H9 (cell line): ENCODE data around the gene LHPP. TPM values are rescaled to one million over a fixed set of nuclear protein-coding genes. Genes with fewer than 3 reads are reported as not detected.

Experiments used
- DNase-seq: peaks from one replicate; pipeline ENCODE4 v3.0.0-alpha.2; 2017
- H2AFZ ChIP-seq: one replicate; pipeline ENCODE4 v1.6.1; 2013; ENCODE audit warnings: mild to moderate bottlenecking, low read length, control low read depth, moderate library complexity
- H2AK5ac ChIP-seq: 2 replicates; pipeline ENCODE4 v1.6.1; 2013; ENCODE audit warnings: low read length, control low read depth, mixed read lengths; ENCODE audit not compliant: insufficient read length
- H2BK120ac ChIP-seq: one replicate; pipeline ENCODE4 v1.6.1; 2013; ENCODE audit warnings: low read depth, mild to moderate bottlenecking, low read length, control low read depth, inconsistent platforms; ENCODE audit not compliant: poor library complexity, severe bottlenecking
- H2BK12ac ChIP-seq: 2 replicates; pipeline ENCODE4 v1.6.1; 2013; ENCODE audit warnings: low read length, control low read depth, mixed read lengths, low read depth; ENCODE audit not compliant: insufficient read length
- H2BK15ac ChIP-seq: 2 replicates; pipeline ENCODE4 v1.6.1; 2013; ENCODE audit warnings: low read depth, low read length, control low read depth
- H2BK20ac ChIP-seq: one replicate; pipeline ENCODE4 v1.6.1; 2013; ENCODE audit warnings: low read depth, mild to moderate bottlenecking, low read length, control low read depth, inconsistent platforms; ENCODE audit not compliant: poor library complexity, severe bottlenecking
- H2BK5ac ChIP-seq: 2 replicates; pipeline ENCODE4 v1.6.1; 2013; ENCODE audit warnings: low read length, control low read depth, mixed read lengths; ENCODE audit not compliant: insufficient read length
- H3K14ac ChIP-seq: 2 replicates; pipeline ENCODE4 v1.6.1; 2013; ENCODE audit warnings: low read length, control low read depth; ENCODE audit not compliant: insufficient read depth
- H3K18ac ChIP-seq: 2 replicates; pipeline ENCODE4 v1.6.1; 2013; ENCODE audit warnings: low read depth, mild to moderate bottlenecking, mixed read lengths, low read length, control low read depth; ENCODE audit not compliant: insufficient read length
- H3K23ac ChIP-seq: 2 replicates; pipeline ENCODE4 v1.6.1; 2013; ENCODE audit warnings: low read length, control low read depth, mixed read lengths, low read depth; ENCODE audit not compliant: insufficient read length
- H3K23me2 ChIP-seq: 2 replicates; pipeline ENCODE4 v1.6.1; 2013; ENCODE audit warnings: low read depth, mild to moderate bottlenecking, mixed read lengths, low read length, control low read depth; ENCODE audit not compliant: insufficient read length, poor library complexity, severe bottlenecking
- H3K27ac ChIP-seq: 2 replicates; pipeline ENCODE4 v1.5.1; 2013; ENCODE audit warnings: low read length, control low read depth, mixed read lengths, low read depth; ENCODE audit not compliant: insufficient read length
- H3K27me3 ChIP-seq: 2 replicates; pipeline ENCODE4 v1.6.1; 2013; ENCODE audit warnings: low read length, control low read depth, inconsistent platforms; ENCODE audit not compliant: insufficient read depth
- H3K4ac ChIP-seq: 2 replicates; pipeline ENCODE4 v1.6.1; 2013; ENCODE audit warnings: low read depth, mild to moderate bottlenecking, control low read depth, inconsistent platforms, low read length, moderate library complexity
- H3K4me1 ChIP-seq: 2 replicates; pipeline ENCODE4 v1.6.1; 2013; ENCODE audit warnings: low read length, control low read depth, inconsistent platforms; ENCODE audit not compliant: insufficient read depth
- H3K4me2 ChIP-seq: 2 replicates; pipeline ENCODE4 v1.6.1; 2013; ENCODE audit warnings: low read length, control low read depth, mixed read lengths; ENCODE audit not compliant: insufficient read length, insufficient read depth
- H3K56ac ChIP-seq: 2 replicates; pipeline ENCODE4 v1.6.1; 2013; ENCODE audit warnings: low read depth, mild to moderate bottlenecking, mixed read lengths, low read length, control low read depth; ENCODE audit not compliant: insufficient read length
- H3K79me1 ChIP-seq: 2 replicates; pipeline ENCODE4 v1.6.1; 2013; ENCODE audit warnings: low read depth, mild to moderate bottlenecking, moderate library complexity, low read length, control low read depth, inconsistent platforms; ENCODE audit not compliant: insufficient read depth, poor library complexity, severe bottlenecking
- H3K79me2 ChIP-seq: 2 replicates; pipeline ENCODE4 v1.6.1; 2013; ENCODE audit warnings: low read length, control low read depth, inconsistent platforms; ENCODE audit not compliant: insufficient read depth
- H3K9ac ChIP-seq: 2 replicates; pipeline ENCODE4 v1.6.1; 2013; ENCODE audit warnings: low read length, control low read depth, mixed read lengths; ENCODE audit not compliant: insufficient read length; ENCODE audit errors: extremely low read depth
- H3K9me3 ChIP-seq: one replicate; pipeline ENCODE4 v1.6.1; 2013; ENCODE audit warnings: low read depth, low read length, inconsistent platforms; ENCODE audit not compliant: control insufficient read depth
- H3T11ph ChIP-seq: one replicate; pipeline ENCODE4 v1.6.1; 2013; ENCODE audit warnings: mild to moderate bottlenecking, low read length, control low read depth, inconsistent platforms
- H4K20me1 ChIP-seq: one replicate; pipeline ENCODE4 v1.6.1; 2013; ENCODE audit not compliant: control insufficient read depth, insufficient read length, insufficient read depth
- H4K5ac ChIP-seq: 2 replicates; pipeline ENCODE4 v1.6.1; 2013; ENCODE audit warnings: low read depth, mild to moderate bottlenecking, mixed read lengths, low read length, control low read depth; ENCODE audit not compliant: insufficient read length
- H4K8ac ChIP-seq: replicated peaks from 2 replicates; pipeline ENCODE4 v1.6.1; 2013; ENCODE audit warnings: low read length, control low read depth, mixed read lengths, low read depth; ENCODE audit not compliant: insufficient read length
- H4K91ac ChIP-seq: 2 replicates; pipeline ENCODE4 v1.6.1; 2013; ENCODE audit warnings: low read depth, mild to moderate bottlenecking, moderate library complexity, mixed read lengths, low read length, control low read depth; ENCODE audit not compliant: insufficient read length
- H3K27ac Mint-ChIP-seq, 3 experiments: 2 replicates in 2 of 3; 3 replicates in 1 of 3; pipeline ENCODE4 v1.8.0; 2020 to 2021; ENCODE audit warnings: mixed read lengths in 3 of 3, mild to moderate bottlenecking in 1 of 3, moderate library complexity in 1 of 3
- H3K27me3 Mint-ChIP-seq: 2 replicates; pipeline ENCODE4 v1.8.0; 2021; ENCODE audit warnings: low read depth, mild to moderate bottlenecking, moderate library complexity, mixed read lengths
- H3K36me3 Mint-ChIP-seq, 3 experiments: 2 replicates in 2 of 3; 3 replicates in 1 of 3; pipeline ENCODE4 v1.8.0; 2020 to 2021; ENCODE audit warnings: low read depth in 3 of 3, mixed read lengths in 3 of 3; ENCODE audit not compliant: insufficient read depth in 1 of 3
- H3K4me1 Mint-ChIP-seq, 2 experiments: 2 replicates each; pipeline ENCODE4 v1.8.0; 2020; ENCODE audit warnings: mixed read lengths in 2 of 2
- H3K4me3 Mint-ChIP-seq, 2 experiments: 2 replicates in 1 of 2; 3 replicates in 1 of 2; pipeline ENCODE4 v1.8.0; 2020 to 2021; ENCODE audit warnings: mild to moderate bottlenecking in 2 of 2, mixed read lengths in 2 of 2, moderate library complexity in 1 of 2
- H3K9me3 Mint-ChIP-seq, 2 experiments: 2 replicates in 1 of 2; 3 replicates in 1 of 2; pipeline ENCODE4 v1.8.0; 2020; ENCODE audit warnings: mild to moderate bottlenecking in 2 of 2, mixed read lengths in 2 of 2, moderate library complexity in 1 of 2
- CTCF ChIP-seq: fragments of 200-600 bp; sonication (generic); conservative IDR thresholded peaks from 3 replicates; pipeline ENCODE4 v1.8.0; 2021; ENCODE audit warnings: antibody characterized with exemption, mild to moderate bottlenecking
- WGBS: extraction: QIAGEN DNeasy Blood & Tissue Kit; methylation state at CpG from one replicate; pipeline ENCODE4 v1.1.7; 2013; ENCODE audit warnings: missing lambda C conversion rate, low lambda C conversion rate, mixed read lengths; ENCODE audit not compliant: insufficient read length; ENCODE audit errors: extremely low coverage; 5-methylcytosine and 5-hydroxymethylcytosine counted together
- total RNA-seq: library from RNA; stranded (reverse); gene quantifications from 2 replicates; pipeline ENCODE4 v1.2.1, GENCODE V29; 2021

LHPP gene
- total RNA-seq, 1 experiment from 2014 or later = 29.6 TPM

GRCh38 chr10:124592736-124593430 lies 131.3 kb downstream of the LHPP start:
- Histone ChIP-seq H2AK5ac (no peak overlapping the region), H2BK15ac (no peak overlapping the region), H2AFZ (no peak overlapping the region), H3K9me3 (no peaks in the 10 kb centered on the region), H2BK120ac (no peak overlapping the region), H2BK12ac (no peak overlapping the region), H3K9ac (no peak overlapping the region), H4K8ac (no peak overlapping the region), H3T11ph (no peak overlapping the region), H3K79me1 (no peaks in the 10 kb centered on the region), H3K27ac (no peak overlapping the region), H2BK5ac (no peak overlapping the region), H3K4me1 (no peaks in the 10 kb centered on the region), H2BK20ac (no peak overlapping the region), H4K91ac (no peak overlapping the region), H3K4ac (no peak overlapping the region), H3K23ac (no peak overlapping the region), H4K20me1 (no peaks in the 10 kb centered on the region), H3K4me2 (no peak overlapping the region), H3K18ac (no peak overlapping the region), H3K27me3 (no peaks in the 10 kb centered on the region), H3K79me2 (no peaks in the 10 kb centered on the region), H3K14ac (no peak overlapping the region; the same call in 1 of the 2 replicates), H4K5ac (no peak overlapping the region), H3K56ac (no peak overlapping the region), H3K23me2 (no peaks in the 10 kb centered on the region)
- no peak for DNase-seq
- Mint-ChIP-seq H3K36me3 (no peaks in the 10 kb centered on the region; a peak in 2 of 7 replicates), H3K27me3 (peaks cover 3% of the 10 kb centered on the region), H3K9me3 (peaks cover 0 to 4% of the 10 kb centered on the region in 2 experiments; a peak in 1 of 5 replicates), H3K4me1 (peaks cover 0 to 4% of the 10 kb centered on the region in 2 experiments; a peak in 1 of 4 replicates), H3K4me3 (no peak overlapping the region), H3K27ac (no peak overlapping the region)
- TF ChIP-seq CTCF = no peak
- WGBS = no CpG with 5 or more reads among the region's 26 CpGs
